ENCODE results near the gene SH2D4B. TPM values are rescaled to one million over a fixed set of nuclear protein-coding genes. Genes with fewer than 3 reads are reported as not detected.

Gene SH2D4B
- total and polyA plus RNA-seq, 2 donors (not counting 3 experiments of a cell fraction or from before 2014, with no cell fraction given) = not detected

- H3K79me2 ChIP-seq (ENCODE audit: control insufficient read depth, insufficient read depth, low read length) = no peaks in the 10 kb centered on the region
- ChIA-PET POLR2A (no interaction called here), CTCF (interaction anchor here (1.1 to 1.9 kb wide), 3 partner anchors 10 to 43 kb away, joined by 3 to 6 read pairs (median 3); no protein-coding TSS in a partner anchor)
- no peak overlapping the region for H3K27ac ChIP-seq (ENCODE audit: insufficient read depth, low read depth, low read length)
- BruUV-seq (replicated peaks) = no TSS peak
- peaks cover 8 to 14% of the 10 kb centered on the region in 2 experiments for H3K27me3 ChIP-seq (ENCODE audit: control insufficient read depth in 2 of 2, insufficient read depth in 2 of 2, low read length in 2 of 2)
- H3K4me2 ChIP-seq (ENCODE audit: insufficient read depth, low read length) = no peak overlapping the region
- no peaks in the 10 kb centered on the region for H3K4me1 ChIP-seq (ENCODE audit: control insufficient read depth, extremely low read depth, insufficient read depth, low read length)
- TF ChIP-seq MYC (IDR thresholded peaks at IDR 0.05; ENCODE audit: low read depth, low read length) = no peak
- TF ChIP-seq POLR2AphosphoS5 (IDR thresholded peaks at IDR 0.05; ENCODE audit: insufficient read depth, low read depth, low read length) = no peak
- TF ChIP-seq JUN (IDR thresholded peaks at IDR 0.05; ENCODE audit: borderline replicate concordance, insufficient read depth, insufficient read length, low read depth) = no peak
- TF ChIP-seq GATA2 (IDR thresholded peaks at IDR 0.05; ENCODE audit: insufficient read depth, insufficient read length, low read depth, low read length) = no peak
- no peak for TF ChIP-seq EZH2 (IDR thresholded peaks at IDR 0.05; ENCODE audit: borderline replicate concordance, low read depth, low read length, severe bottlenecking)
- TF ChIP-seq POLR2A (IDR thresholded peaks at IDR 0.05; ENCODE audit: low read depth, low read length) = no peak
- no peaks in the 10 kb centered on the region for H3K36me3 ChIP-seq (ENCODE audit: control insufficient read depth in 2 of 2, extremely low read depth in 1 of 2, insufficient read depth in 2 of 2, low read length in 2 of 2)
- intact Hi-C loops (cut with micrococcal nuclease) = no loop called here
- H3K9ac ChIP-seq (replicated peaks; ENCODE audit: extremely low read depth, insufficient read depth, low read length) = no peak overlapping the region
- dilution Hi-C loops (cut with MboI; ENCODE audit: extremely low pct_ligation_motif_present, low sequenced_read_pairs) = no loop called here
- no peak overlapping the region for H3K4me3 ChIP-seq (replicated peaks in 1 of 3; ENCODE audit: insufficient read depth in 1 of 3, low read depth in 1 of 3, low read length in 3 of 3)
- no peak for FAIRE-seq
- no peaks in the 10 kb centered on the region for H3K9me3 ChIP-seq (replicated peaks; ENCODE audit: control insufficient read depth, insufficient read depth, low read length)
- DNase-seq (ENCODE audit: low read depth, low spot score) = no peak
- H2AFZ ChIP-seq (ENCODE audit: low read depth, low read length) = no peak overlapping the region
- H3K9me1 ChIP-seq (replicated peaks; ENCODE audit: control insufficient read depth, extremely low read depth, insufficient read depth, low read length) = no peaks in the 10 kb centered on the region
- H4K20me1 ChIP-seq (replicated peaks; ENCODE audit: control insufficient read depth, extremely low read depth, insufficient read depth, low read length) = no peaks in the 10 kb centered on the region
Measured at GRCh38 chr10:80553436-80553835, 15.7 kb downstream of the SH2D4B start.

- no peaks in the 10 kb centered on the region for H3K9me3 ChIP-seq (replicated peaks; ENCODE audit: control insufficient read depth, insufficient read depth, low read length)
- no peaks in the 10 kb centered on the region for H4K20me1 ChIP-seq (replicated peaks; ENCODE audit: control insufficient read depth, extremely low read depth, insufficient read depth, low read length)
- intact Hi-C loops (cut with micrococcal nuclease) (no loop called here), dilution Hi-C loops (cut with MboI; ENCODE audit: extremely low pct_ligation_motif_present, low sequenced_read_pairs) (no loop called here)
- no peak overlapping the region for H3K4me2 ChIP-seq (ENCODE audit: insufficient read depth, low read length)
- H3K4me3 ChIP-seq (replicated peaks in 1 of 3; ENCODE audit: insufficient read depth in 1 of 3, low read depth in 1 of 3, low read length in 3 of 3) = no peak overlapping the region
- TF ChIP-seq GATA2 (IDR thresholded peaks at IDR 0.05; ENCODE audit: insufficient read depth, insufficient read length, low read depth, low read length) (no peak), EZH2 (IDR thresholded peaks at IDR 0.05; ENCODE audit: borderline replicate concordance, low read depth, low read length, severe bottlenecking) (no peak), MYC (IDR thresholded peaks at IDR 0.05; ENCODE audit: low read depth, low read length) (no peak), MAX (IDR thresholded peaks at IDR 0.05; ENCODE audit: insufficient read depth, insufficient read length) (no peak), POLR2AphosphoS5 (IDR thresholded peaks at IDR 0.05; ENCODE audit: insufficient read depth, low read depth, low read length) (no peak), JUN (IDR thresholded peaks at IDR 0.05; ENCODE audit: borderline replicate concordance, insufficient read depth, insufficient read length, low read depth) (no peak), CTCF (IDR thresholded peaks at IDR 0.05; ENCODE audit: extremely low read depth in 1 of 2, insufficient read depth in 1 of 2, low read depth in 1 of 2, low read length in 2 of 2) (no peak), FOS (IDR thresholded peaks at IDR 0.05; ENCODE audit: borderline replicate concordance, insufficient read depth, low read length) (no peak), POLR2A (IDR thresholded peaks at IDR 0.05; ENCODE audit: low read depth, low read length) (no peak)
- ChIA-PET CTCF (interaction anchor here (1.1 to 1.2 kb wide), 2 partner anchors 11 to 42 kb away, joined by 3 read pairs; no protein-coding TSS in a partner anchor), POLR2A (no interaction called here)
- H3K4me1 ChIP-seq (ENCODE audit: control insufficient read depth, extremely low read depth, insufficient read depth, low read length) = no peaks in the 10 kb centered on the region
- BruUV-seq (replicated peaks) = no TSS peak
- FAIRE-seq (no peak), DNase-seq (ENCODE audit: low read depth, low spot score) (no peak)
- H3K9me1 ChIP-seq (replicated peaks; ENCODE audit: control insufficient read depth, extremely low read depth, insufficient read depth, low read length) = no peaks in the 10 kb centered on the region
- no peaks in the 10 kb centered on the region for H3K79me2 ChIP-seq (ENCODE audit: control insufficient read depth, insufficient read depth, low read length)
- H3K27ac ChIP-seq (ENCODE audit: insufficient read depth, low read depth, low read length) = no peak overlapping the region
- H3K36me3 ChIP-seq (ENCODE audit: control insufficient read depth in 2 of 2, extremely low read depth in 1 of 2, insufficient read depth in 2 of 2, low read length in 2 of 2) = no peaks in the 10 kb centered on the region
- H3K9ac ChIP-seq (replicated peaks; ENCODE audit: extremely low read depth, insufficient read depth, low read length) = no peak overlapping the region
- H3K27me3 ChIP-seq (ENCODE audit: control insufficient read depth in 2 of 2, insufficient read depth in 2 of 2, low read length in 2 of 2) = peaks cover 11 to 18% of the 10 kb centered on the region in 2 experiments
- no peak overlapping the region for H2AFZ ChIP-seq (ENCODE audit: low read depth, low read length)
Measured at GRCh38 chr10:80554050-80554449, 16.3 kb downstream of the SH2D4B start.

Data from endothelial cell of umbilical vein (primary cell).